Measurements from ENCODE around the gene IFNGR2.
"Not testable (repeated sequence)": the region's sequence is repeated elsewhere in the genome, so short reads cannot be mapped to it uniquely, and the experiment has no call there.

The IFNGR2 gene

GRCh38 chr21:33377221-33377920, 25.8 kb upstream of the IFNGR2 start:
- DNase-seq: no peak

GRCh38 chr21:33378081-33378480, 25.1 kb upstream of the IFNGR2 start:
- no peak for DNase-seq

- DNase-seq: not testable (repeated sequence)
Measured at GRCh38 chr21:33379934-33380333, 23.3 kb upstream of the IFNGR2 start.

- DNase-seq: peak; percentile 87
Measured at GRCh38 chr21:33380483-33380998, 22.7 kb upstream of the IFNGR2 start.

- not testable (repeated sequence) for DNase-seq
Measured at GRCh38 chr21:33381381-33381780, 21.8 kb upstream of the IFNGR2 start.

GRCh38 chr21:33383056-33383888, 19.9 kb upstream of the IFNGR2 start:
- DNase-seq: peak; percentile 65

GRCh38 chr21:33384841-33385331, 18.3 kb upstream of the IFNGR2 start:
- no peak for DNase-seq

- no peak for DNase-seq
Measured at GRCh38 chr21:33386222-33386784, 16.9 kb upstream of the IFNGR2 start.

GRCh38 chr21:33387294-33387693, 15.9 kb upstream of the IFNGR2 start:
- DNase-seq: no peak

- DNase-seq: no peak
Measured at GRCh38 chr21:33388188-33388587, 15.0 kb upstream of the IFNGR2 start.

GRCh38 chr21:33390479-33390878, 12.7 kb upstream of the IFNGR2 start:
- DNase-seq: no peak

GRCh38 chr21:33391656-33392055, 11.6 kb upstream of the IFNGR2 start:
- DNase-seq: no peak

- no peak for DNase-seq
Measured at GRCh38 chr21:33392284-33392985, 10.8 kb upstream of the IFNGR2 start.

GRCh38 chr21:33393348-33393747, 9.9 kb upstream of the IFNGR2 start:
- DNase-seq: no peak

GRCh38 chr21:33394260-33394659, 9.0 kb upstream of the IFNGR2 start:
- DNase-seq: no peak

- no peak for DNase-seq
Measured at GRCh38 chr21:33395891-33396331, 7.3 kb upstream of the IFNGR2 start.

- no peak for DNase-seq
Measured at GRCh38 chr21:33396436-33396835, 6.8 kb upstream of the IFNGR2 start.

GRCh38 chr21:33396951-33397350, 6.3 kb upstream of the IFNGR2 start:
- DNase-seq: no peak

- DNase-seq: no peak
Measured at GRCh38 chr21:33397717-33398116, 5.5 kb upstream of the IFNGR2 start.

GRCh38 chr21:33398361-33398760, 4.9 kb upstream of the IFNGR2 start:
- DNase-seq: no peak

- DNase-seq: no peak
Measured at GRCh38 chr21:33401630-33401992, 1.6 kb upstream of the IFNGR2 start.

- peak; percentile 26 for DNase-seq
Measured at GRCh38 chr21:33402001-33402979, 923 bp upstream of the IFNGR2 start.

Measured in activated CD8-positive, alpha-beta memory T cell treated with anti-CD3 and anti-CD28 coated beads, Interleukin-2, amount 50 U/mL, for 4 hours (primary cell).